ENCODE measurements around the gene RBM14. TPM values are rescaled to one million over a fixed set of nuclear protein-coding genes. Genes with fewer than 3 reads are reported as not detected.

Gene RBM14
- total and polyA plus RNA-seq, 9 of the 15 experiments (the other 6 are each of a cell fraction or from before 2014, with no cell fraction given) = 5.5 to 131 (median 42.6) TPM

DNA sequence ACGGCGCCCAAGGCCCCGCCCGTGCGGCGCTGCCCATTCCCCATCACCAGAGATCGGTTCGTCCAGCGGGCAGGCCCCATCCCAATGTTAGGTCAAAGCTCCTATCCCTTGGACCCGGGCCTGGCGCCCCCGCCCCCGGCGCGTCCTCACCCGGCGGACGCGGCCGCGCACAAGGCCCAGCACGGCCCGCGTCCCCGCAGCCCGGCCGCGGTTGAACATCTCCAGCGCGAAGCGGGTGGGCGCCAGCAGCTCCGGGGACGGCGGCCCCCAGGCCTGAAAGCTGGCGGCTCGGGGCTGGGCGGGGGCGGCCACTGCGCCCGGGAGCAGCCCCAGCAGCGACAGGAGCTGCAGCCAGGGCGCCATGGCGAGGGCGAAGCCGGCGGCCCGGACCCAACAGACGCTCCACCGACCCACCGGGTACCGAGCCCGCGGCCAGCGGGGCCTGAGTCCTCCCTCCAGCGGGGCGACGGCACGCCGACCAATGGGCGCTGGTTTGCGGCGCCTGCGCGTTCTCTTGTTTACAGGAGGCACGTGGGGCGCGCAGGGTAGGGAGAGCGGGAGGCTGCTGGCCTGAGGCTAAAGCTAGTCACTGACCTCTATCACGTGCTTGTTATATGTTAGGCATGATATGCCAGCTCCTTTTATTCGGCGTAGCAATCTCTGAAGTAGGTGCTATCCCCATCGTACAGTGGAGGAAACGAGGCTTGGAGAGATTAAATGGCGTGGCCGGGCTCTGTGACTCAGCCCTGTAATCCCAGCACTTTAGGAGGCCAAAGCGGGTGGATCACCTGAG is 48.1 kb upstream of the RBM14 start, which contains the start of gene CTSF (continued):
- TF ChIP-seq NR2C2 (CRISPR knock-in tag; IDR thresholded peaks at IDR 0.05) (0 out of 2 replicates have a peak, but pooled peaks have one; percentile 37), NR2C2 (tag; IDR thresholded peaks at IDR 0.05) (peak; percentile 71), MYC (IDR thresholded peaks at IDR 0.05; ENCODE audit: low read depth, low read length) (peak; percentile 84), MYC (CRISPR knock-in tag; IDR thresholded peaks at IDR 0.05; ENCODE audit: borderline replicate concordance, low read depth) (no peak), JUN (IDR thresholded peaks at IDR 0.05; ENCODE audit: borderline replicate concordance, low read depth, low read length) (peak; percentile 37; the same call in 1 of the 2 replicates), JUN (CRISPR knock-in tag; IDR thresholded peaks at IDR 0.05; ENCODE audit: borderline replicate concordance) (no peak), CBFA2T3 (IDR thresholded peaks at IDR 0.05) (no peak), ZBTB1 (CRISPR knock-in tag; IDR thresholded peaks at IDR 0.05; ENCODE audit: borderline replicate concordance, low read depth) (0 out of 2 replicates have a peak, but pooled peaks have one; percentile 68), BCOR (IDR thresholded peaks at IDR 0.05) (no peak), NEUROD1 (IDR thresholded peaks at IDR 0.05; ENCODE audit: borderline replicate concordance, low read depth, low read length, partially characterized antibody) (no peak), CEBPB (tag; IDR thresholded peaks at IDR 0.05) (no peak), STAT5A (IDR thresholded peaks at IDR 0.05; ENCODE audit: borderline replicate concordance, low read length) (no peak), ZNF23 (CRISPR knock-in tag; IDR thresholded peaks at IDR 0.05) (no peak), ZNF184 (CRISPR knock-in tag; IDR thresholded peaks at IDR 0.05) (no peak), HEY1 (CRISPR knock-in tag; IDR thresholded peaks at IDR 0.05; ENCODE audit: borderline replicate concordance) (no peak), ZNF12 (CRISPR knock-in tag; IDR thresholded peaks at IDR 0.05) (0 out of 2 replicates have a peak, but pooled peaks have one; percentile 21), POU5F1 (IDR thresholded peaks at IDR 0.05; ENCODE audit: borderline replicate concordance, low read depth, low read length, partially characterized antibody) (no peak), ZNF717 (CRISPR knock-in tag; IDR thresholded peaks at IDR 0.05) (no peak), ZNF75A (CRISPR knock-in tag; IDR thresholded peaks at IDR 0.05) (no peak), STAG1 (CRISPR knock-in tag; IDR thresholded peaks at IDR 0.05; ENCODE audit: borderline replicate concordance) (peak; percentile 45), NCOA6 (IDR thresholded peaks at IDR 0.05) (no peak)
- TF ChIP-seq, protein P1, sequence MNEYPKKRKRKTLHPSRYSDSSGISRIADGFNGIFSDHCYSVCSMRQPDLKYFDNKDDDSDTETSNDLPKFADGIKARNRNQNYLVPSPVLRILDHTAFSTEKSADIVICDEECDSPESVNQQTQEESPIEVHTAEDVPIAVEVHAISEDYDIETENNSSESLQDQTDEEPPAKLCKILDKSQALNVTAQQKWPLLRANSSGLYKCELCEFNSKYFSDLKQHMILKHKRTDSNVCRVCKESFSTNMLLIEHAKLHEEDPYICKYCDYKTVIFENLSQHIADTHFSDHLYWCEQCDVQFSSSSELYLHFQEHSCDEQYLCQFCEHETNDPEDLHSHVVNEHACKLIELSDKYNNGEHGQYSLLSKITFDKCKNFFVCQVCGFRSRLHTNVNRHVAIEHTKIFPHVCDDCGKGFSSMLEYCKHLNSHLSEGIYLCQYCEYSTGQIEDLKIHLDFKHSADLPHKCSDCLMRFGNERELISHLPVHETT (CRISPR knock-in tag; conservative IDR thresholded peaks at IDR 0.05 in 1 of 2, IDR thresholded peaks at IDR 0.05 in 1 of 2) = peak in 1 of 2 experiments; percentile 70; a peak in 2 of 4 replicates
- TF ChIP-seq, protein P2, sequence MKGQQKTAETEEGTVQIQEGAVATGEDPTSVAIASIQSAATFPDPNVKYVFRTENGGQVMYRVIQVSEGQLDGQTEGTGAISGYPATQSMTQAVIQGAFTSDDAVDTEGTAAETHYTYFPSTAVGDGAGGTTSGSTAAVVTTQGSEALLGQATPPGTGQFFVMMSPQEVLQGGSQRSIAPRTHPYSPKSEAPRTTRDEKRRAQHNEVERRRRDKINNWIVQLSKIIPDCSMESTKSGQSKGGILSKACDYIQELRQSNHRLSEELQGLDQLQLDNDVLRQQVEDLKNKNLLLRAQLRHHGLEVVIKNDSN (CRISPR knock-in tag; IDR thresholded peaks at IDR 0.05) = peak; percentile 95
- TF ChIP-seq, protein P3, sequence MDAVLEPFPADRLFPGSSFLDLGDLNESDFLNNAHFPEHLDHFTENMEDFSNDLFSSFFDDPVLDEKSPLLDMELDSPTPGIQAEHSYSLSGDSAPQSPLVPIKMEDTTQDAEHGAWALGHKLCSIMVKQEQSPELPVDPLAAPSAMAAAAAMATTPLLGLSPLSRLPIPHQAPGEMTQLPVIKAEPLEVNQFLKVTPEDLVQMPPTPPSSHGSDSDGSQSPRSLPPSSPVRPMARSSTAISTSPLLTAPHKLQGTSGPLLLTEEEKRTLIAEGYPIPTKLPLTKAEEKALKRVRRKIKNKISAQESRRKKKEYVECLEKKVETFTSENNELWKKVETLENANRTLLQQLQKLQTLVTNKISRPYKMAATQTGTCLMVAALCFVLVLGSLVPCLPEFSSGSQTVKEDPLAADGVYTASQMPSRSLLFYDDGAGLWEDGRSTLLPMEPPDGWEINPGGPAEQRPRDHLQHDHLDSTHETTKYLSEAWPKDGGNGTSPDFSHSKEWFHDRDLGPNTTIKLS (IDR thresholded peaks at IDR 0.05; ENCODE audit: borderline replicate concordance, low read depth) = peak; percentile 50; the same call in 1 of the 2 replicates

Measured in K562 (cell line).